Effector memory CD4-positive, alpha-beta T cell (primary cell): ENCODE measurements around the gene CFAP58.

ENCODE experiments used
- DNase-seq, 3 donors: peaks; one replicate each; pipeline ENCODE4 v3.0.0-alpha.2; 2020
- H3K27ac ChIP-seq: 2 replicates; pipeline ENCODE4 v1.7.0; 2013; ENCODE audit warnings: mild to moderate bottlenecking, low read length, moderate library complexity; ENCODE audit not compliant: insufficient read depth, poor library complexity, severe bottlenecking
- H3K27me3 ChIP-seq: replicated peaks from 2 replicates; pipeline ENCODE4 v1.7.0; 2013; ENCODE audit warnings: mild to moderate bottlenecking, low read length; ENCODE audit not compliant: insufficient read depth, control insufficient read depth, poor library complexity, severe bottlenecking
- H3K36me3 ChIP-seq: 2 replicates; pipeline ENCODE4 v1.7.0; 2013; ENCODE audit warnings: mild to moderate bottlenecking, low read length, moderate library complexity; ENCODE audit not compliant: control insufficient read depth, insufficient read depth
- H3K4me1 ChIP-seq: 2 replicates; pipeline ENCODE4 v1.7.0; 2013; ENCODE audit warnings: low read length, mild to moderate bottlenecking; ENCODE audit not compliant: control insufficient read depth, insufficient read depth, poor library complexity, severe bottlenecking
- H3K4me3 ChIP-seq: 2 replicates; pipeline ENCODE4 v1.7.0; 2013; ENCODE audit warnings: low read length, low read depth, mild to moderate bottlenecking; ENCODE audit not compliant: insufficient read depth, poor library complexity, severe bottlenecking
- H3K9me3 ChIP-seq: 2 replicates; pipeline ENCODE4 v1.7.0; 2013; ENCODE audit warnings: mild to moderate bottlenecking, low read length, moderate library complexity; ENCODE audit not compliant: control insufficient read depth

The CFAP58 gene

DNA sequence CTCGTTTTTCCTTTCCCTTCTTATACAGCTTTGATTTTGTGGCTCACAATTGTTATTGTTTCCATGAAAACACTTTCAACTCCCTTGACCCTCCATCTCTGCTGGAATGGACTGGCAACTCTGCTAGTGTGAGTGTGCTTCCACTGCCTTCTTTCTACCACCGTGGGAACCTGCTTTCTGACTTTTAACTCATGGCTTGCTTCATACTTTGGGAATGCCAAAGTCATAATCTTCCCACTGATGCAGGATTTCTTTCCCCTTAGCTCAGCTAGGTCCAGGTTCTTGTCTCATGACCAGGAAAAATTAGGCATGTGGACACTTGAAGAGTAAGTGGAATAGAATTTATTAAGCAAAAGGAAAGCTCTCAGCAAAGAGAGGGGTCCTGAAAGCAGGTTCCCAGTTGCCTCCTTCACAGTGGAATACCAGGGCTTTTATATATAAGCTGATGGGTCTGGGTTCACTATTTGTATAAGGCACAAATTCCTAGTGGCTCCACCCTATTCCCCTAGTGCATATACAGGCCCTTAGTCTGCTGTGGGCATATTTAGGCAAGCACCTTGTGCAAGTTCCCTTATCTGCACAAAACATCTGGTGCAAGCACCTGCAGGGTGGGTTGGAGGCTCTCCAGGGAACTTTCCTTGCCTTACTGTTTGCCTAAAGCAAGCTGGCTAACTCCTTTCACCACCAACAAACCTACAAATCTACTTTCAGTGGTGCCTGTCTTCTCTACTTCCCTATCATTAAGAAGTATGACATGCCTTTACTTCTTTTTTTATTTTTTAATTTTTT is 119.5 kb downstream of the CFAP58 start:
- no peak overlapping the region for H3K4me3 ChIP-seq
- DNase-seq = no peak

DNA sequence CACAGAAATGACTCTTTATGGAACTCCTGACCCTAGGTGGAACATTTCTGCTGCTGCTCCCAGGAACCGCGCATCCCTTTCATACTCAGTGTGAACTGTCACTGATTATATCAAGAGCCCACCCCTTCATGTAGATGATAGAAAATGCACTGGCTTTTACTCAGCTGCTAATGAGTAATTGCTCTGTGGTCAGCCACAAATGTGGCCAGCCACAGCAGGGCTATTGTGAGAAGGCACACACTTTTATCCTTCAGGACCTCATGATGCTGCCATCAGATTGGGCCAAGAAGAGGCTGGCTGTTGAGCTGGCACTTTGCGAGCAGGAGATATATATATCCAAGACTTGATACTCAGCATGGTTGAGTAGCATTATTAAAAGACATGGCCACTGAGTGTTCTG is 124.7 kb downstream of the CFAP58 start:
- Histone ChIP-seq H3K9me3 (no peaks in the 10 kb centered on the region), H3K36me3 (no peaks in the 10 kb centered on the region), H3K4me3 (no peak overlapping the region), H3K4me1 (no peaks in the 10 kb centered on the region), H3K27me3 (no peaks in the 10 kb centered on the region), H3K27ac (no peak overlapping the region)
- no peak for DNase-seq

More for the DNA sequence above, 119.5 kb downstream of the CFAP58 start:
- Histone ChIP-seq H3K4me1 (no peaks in the 10 kb centered on the region), H3K9me3 (no peaks in the 10 kb centered on the region), H3K36me3 (no peaks in the 10 kb centered on the region), H3K27me3 (peaks cover 3% of the 10 kb centered on the region), H3K27ac (no peak overlapping the region)

DNA sequence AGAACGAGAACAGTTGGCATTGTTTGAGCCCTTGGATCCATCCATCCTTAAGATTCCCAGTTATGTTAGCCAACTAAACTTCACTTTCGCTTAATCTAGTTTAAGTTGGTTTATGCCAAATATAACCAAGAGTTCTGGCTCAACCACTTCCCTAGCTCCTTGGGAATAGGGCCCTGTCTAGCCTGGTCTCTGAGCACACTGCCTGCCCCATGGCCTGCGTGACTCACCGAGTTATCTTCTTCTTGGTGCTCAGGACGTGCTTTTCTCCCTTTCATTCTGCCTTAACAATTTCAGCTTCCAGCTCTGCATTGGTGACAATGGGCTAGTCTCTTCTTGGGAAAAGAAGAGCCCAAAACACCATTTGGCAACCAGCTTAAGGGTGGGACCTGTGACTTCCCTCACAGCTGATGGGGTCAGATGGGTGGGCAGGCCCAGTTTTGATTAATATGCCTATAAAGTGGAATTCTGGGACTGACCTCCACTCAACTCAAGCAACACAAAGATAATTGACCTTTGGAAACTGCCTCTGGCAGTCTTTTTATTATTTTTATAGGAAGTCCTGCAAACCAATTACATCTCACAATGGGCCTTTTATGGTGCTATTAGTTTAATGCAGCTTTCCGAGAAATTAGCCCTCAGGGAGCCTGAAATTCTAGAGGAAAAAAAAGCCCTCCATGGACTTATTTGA is 126.4 kb downstream of the CFAP58 start:
- Histone ChIP-seq H3K27ac (no peak overlapping the region), H3K27me3 (no peaks in the 10 kb centered on the region), H3K4me1 (no peaks in the 10 kb centered on the region), H3K4me3 (no peak overlapping the region), H3K36me3 (no peaks in the 10 kb centered on the region), H3K9me3 (no peaks in the 10 kb centered on the region)
- no peak for DNase-seq

DNA sequence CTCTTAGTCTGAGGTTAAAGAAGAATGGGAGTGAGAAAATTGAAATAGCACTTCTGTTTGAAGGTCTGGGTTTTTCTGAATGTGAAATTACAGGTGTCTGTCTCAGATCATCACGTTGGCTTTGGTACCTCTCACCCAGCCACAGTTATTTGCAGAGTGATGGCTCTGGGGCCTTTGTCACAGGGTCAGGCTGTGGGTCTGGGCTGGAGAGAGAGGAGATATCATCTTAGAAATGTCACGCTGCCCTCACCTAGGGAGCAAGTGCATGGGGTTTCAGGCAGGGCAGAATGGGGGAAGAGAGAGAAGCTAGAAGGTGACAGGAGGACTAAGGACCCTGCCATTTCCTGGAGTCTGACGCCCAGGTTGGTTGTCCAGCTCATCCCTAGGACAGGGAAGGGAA is 127.2 kb downstream of the CFAP58 start:
- H3K36me3 ChIP-seq = no peaks in the 10 kb centered on the region

DNA sequence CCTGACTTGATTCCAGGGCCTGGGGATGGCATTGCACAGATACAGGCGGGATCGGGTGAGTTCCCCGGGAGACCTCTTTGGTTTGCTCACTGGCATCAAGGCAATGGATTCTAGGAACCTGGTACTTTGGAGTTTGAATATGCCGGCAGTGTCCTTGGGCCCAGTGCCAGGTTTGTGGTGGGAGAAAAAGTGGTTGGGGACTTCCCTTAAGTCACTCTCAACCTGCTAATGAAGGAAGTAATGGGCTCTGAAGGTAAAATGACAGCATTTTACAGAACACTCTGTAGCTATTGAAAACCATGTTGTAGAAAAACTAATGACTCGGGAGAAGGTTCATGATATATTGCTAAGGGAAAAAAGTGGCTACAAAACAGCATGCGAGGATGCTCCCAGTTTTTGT is 129.9 kb downstream of the CFAP58 start:
- H3K4me3 ChIP-seq = no peak overlapping the region
- H3K36me3 ChIP-seq = no peaks in the 10 kb centered on the region
- no peaks in the 10 kb centered on the region for H3K4me1 ChIP-seq
- no peaks in the 10 kb centered on the region for H3K27me3 ChIP-seq
- no peaks in the 10 kb centered on the region for H3K9me3 ChIP-seq
- DNase-seq = no peak
- H3K27ac ChIP-seq = no peak overlapping the region

More for the DNA sequence above, 127.2 kb downstream of the CFAP58 start:
- Histone ChIP-seq H3K27me3 (no peaks in the 10 kb centered on the region), H3K4me3 (no peak overlapping the region), H3K27ac (no peak overlapping the region), H3K9me3 (no peaks in the 10 kb centered on the region), H3K4me1 (no peaks in the 10 kb centered on the region)
- no peak for DNase-seq

DNA sequence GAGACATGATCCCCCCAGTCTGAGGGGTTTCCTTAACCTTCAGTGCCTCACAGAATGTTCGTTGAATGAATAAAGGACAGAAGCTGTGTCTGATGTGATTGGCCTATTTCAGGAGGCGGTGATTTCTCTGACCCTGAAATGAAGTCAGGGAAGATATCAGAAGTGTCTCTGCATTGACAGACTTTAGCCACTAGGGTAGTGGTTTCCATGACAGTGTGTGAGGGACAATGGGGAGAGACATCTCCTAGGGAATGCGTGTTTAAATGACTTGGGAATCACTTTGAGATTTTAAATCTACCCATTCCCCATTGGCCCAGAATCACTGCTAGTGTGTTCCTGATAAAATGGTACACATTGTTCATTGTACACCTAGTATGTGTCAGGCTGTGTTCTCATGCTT is 132.0 kb downstream of the CFAP58 start:
- H3K9me3 ChIP-seq = no peaks in the 10 kb centered on the region
- no peaks in the 10 kb centered on the region for H3K36me3 ChIP-seq
- DNase-seq = no peak
- H3K27me3 ChIP-seq = no peaks in the 10 kb centered on the region
- no peak overlapping the region for H3K4me3 ChIP-seq
- no peak overlapping the region for H3K27ac ChIP-seq
- H3K4me1 ChIP-seq = no peaks in the 10 kb centered on the region

DNA sequence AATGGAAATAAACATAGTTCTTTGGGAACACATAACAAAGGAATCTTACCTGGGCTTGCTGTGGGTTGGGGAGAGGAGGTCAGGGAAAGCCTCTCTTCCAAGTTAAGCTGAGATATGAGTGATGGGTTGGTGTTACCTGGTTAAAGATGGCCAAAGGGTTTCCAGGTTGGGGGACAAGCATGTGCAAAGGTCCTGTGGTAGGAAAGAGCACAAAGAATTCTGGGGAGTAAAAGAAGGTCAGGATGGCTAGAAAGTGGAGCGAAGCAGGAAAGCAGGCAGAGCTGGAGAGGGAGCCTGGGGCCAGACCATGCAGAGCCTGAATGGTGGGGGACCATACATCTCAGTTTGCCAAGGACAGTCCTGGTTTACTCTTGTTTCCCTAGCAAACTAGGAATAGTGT is 133.2 kb downstream of the CFAP58 start:
- H3K36me3 ChIP-seq = no peaks in the 10 kb centered on the region
- DNase-seq = no peak
- no peak overlapping the region for H3K4me3 ChIP-seq
- no peaks in the 10 kb centered on the region for H3K4me1 ChIP-seq
- no peaks in the 10 kb centered on the region for H3K9me3 ChIP-seq
- H3K27me3 ChIP-seq = no peaks in the 10 kb centered on the region
- no peak overlapping the region for H3K27ac ChIP-seq

DNA sequence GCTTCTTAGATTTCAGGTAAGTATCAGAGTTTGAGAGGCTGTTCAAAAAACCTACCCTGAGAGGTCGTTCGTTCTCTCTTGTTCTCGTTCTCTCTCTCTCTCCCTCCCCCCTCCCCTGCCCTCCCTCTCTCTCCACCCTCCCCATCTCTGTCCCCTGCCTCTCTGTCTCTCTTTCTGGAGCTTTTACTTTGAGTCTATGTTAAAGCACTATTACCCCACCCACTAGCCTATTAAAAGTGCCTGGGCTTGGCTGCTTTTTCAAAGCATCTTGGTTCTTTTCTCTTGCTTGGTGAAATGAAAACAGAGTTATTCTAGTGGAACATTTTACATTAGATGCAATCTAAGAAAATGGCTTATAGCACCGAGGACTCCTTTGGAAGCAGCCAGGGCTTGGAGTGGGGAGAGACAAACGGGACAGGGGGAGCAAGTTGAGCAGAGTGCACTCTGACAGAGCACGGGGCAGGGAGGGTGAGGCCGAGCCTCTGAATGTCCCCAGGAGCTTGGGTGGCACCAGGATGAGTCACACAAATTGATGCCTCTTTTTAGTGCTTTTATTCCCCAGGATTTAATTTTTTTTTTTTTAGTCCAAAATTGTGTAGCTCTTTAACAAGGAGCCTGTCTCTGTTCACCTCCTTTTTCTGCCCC is 134.3 kb downstream of the CFAP58 start:
- Histone ChIP-seq H3K36me3 (no peaks in the 10 kb centered on the region), H3K4me3 (no peak overlapping the region), H3K4me1 (no peaks in the 10 kb centered on the region), H3K27ac (no peak overlapping the region), H3K27me3 (no peaks in the 10 kb centered on the region), H3K9me3 (no peaks in the 10 kb centered on the region)
- DNase-seq = no peak

DNA sequence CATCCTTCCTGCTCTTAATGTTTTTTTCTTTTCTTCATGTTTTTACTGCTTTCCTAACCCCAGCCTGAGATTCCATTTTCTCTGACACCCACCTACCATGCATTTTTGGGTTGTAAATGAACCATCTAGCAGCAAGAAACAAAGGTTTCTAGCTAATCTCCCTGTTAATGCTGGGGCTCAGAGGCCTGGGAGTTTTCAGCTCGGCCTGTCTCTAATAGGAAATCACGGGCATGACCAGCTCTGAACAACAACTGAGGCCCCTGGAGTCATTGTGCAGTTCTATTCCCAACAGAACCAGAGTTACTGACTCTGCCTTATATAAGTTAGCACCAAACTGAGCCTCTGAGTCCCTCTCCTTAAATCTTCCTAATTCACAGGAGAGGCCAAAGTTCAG is 134.8 kb downstream of the CFAP58 start:
- DNase-seq = no peak
- Histone ChIP-seq H3K27ac (no peak overlapping the region), H3K4me1 (no peaks in the 10 kb centered on the region)

DNA sequence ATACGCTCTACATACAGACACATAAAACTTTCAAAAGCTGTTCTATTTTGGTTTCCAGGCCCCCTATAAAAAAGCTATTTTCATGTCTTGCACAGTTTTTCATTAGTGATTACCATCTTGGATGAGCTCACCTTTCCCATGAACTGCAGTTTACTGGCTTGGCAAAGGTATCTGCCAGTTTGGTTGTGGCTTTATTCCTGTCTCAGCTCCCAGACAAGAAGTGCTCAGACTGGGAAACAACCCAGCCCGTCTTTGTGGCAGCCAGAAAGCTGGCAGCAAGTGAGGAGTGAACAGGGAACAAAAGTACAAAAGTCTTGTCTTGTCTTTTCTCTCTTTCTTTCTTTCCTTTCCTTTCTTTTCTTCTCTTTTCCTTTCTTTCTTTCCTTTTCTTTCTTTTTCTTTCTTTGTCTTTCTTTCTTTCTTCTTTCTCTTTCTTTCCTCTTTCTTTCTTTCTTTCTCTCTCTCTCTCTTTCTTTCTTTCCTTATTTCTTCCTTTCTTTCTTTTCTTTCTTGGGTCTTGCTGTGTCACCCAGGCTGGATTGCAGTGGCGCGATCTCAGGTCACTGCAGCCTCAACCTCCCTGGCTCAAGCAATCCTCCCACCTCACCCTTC is 138.8 kb downstream of the CFAP58 start:
- no peak for DNase-seq
- Histone ChIP-seq H3K36me3 (no peaks in the 10 kb centered on the region), H3K27ac (no peak overlapping the region), H3K4me3 (no peak overlapping the region), H3K4me1 (no peaks in the 10 kb centered on the region), H3K9me3 (no peaks in the 10 kb centered on the region), H3K27me3 (no peaks in the 10 kb centered on the region)

More for the DNA sequence above, 134.8 kb downstream of the CFAP58 start:
- H3K27me3 ChIP-seq = no peaks in the 10 kb centered on the region
- H3K4me3 ChIP-seq = no peak overlapping the region
- no peaks in the 10 kb centered on the region for H3K9me3 ChIP-seq
- no peaks in the 10 kb centered on the region for H3K36me3 ChIP-seq
